ENCODE results near the gene CDK6.

CDK6 gene

DNA sequence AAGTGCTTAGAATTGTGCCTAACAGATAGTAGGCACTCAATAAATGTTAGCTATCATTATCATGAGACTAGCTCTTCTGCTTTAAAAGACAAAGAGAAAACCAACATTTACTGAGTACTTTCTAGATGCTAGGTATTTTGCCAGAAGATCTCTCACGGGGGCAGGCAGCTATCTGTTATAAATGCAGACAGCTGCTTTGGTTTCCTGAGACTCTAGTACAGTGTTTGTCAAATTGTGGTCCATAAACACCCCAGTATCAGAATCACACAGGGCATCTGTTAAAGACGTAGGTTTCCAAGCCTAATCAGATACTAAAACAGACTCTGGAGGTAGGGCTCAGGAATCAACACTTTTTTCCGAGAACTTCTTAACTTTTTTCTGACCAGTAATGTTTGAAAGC is 260.1 kb downstream of the CDK6 start:
- no peaks in the 10 kb centered on the region for H3K4me1 ChIP-seq (ENCODE audit: insufficient read depth, poor library complexity, severe bottlenecking)
- DNase-seq (ENCODE audit: low spot score), result no peak
- ATAC-seq (ENCODE audit: low read depth), result no peak
- H3K4me3 ChIP-seq (ENCODE audit: severe bottlenecking), result no peak overlapping the region
- no peaks in the 10 kb centered on the region for H3K27me3 ChIP-seq (ENCODE audit: insufficient read depth, poor library complexity, severe bottlenecking)
- no peak for TF ChIP-seq CTCF (IDR thresholded peaks at IDR 0.05; ENCODE audit: poor library complexity, severe bottlenecking)
- H3K27ac ChIP-seq (ENCODE audit: poor library complexity, severe bottlenecking), result no peak overlapping the region
- H3K36me3 ChIP-seq (ENCODE audit: low read depth), result peaks cover 98% of the 10 kb centered on the region
- no peaks in the 10 kb centered on the region for H3K9me3 ChIP-seq (ENCODE audit: severe bottlenecking)

- Histone ChIP-seq H3K9me3 (ENCODE audit: severe bottlenecking) (no peaks in the 10 kb centered on the region), H3K36me3 (ENCODE audit: low read depth) (peaks cover 97% of the 10 kb centered on the region), H3K27ac (ENCODE audit: poor library complexity, severe bottlenecking) (no peak overlapping the region), H3K27me3 (ENCODE audit: insufficient read depth, poor library complexity, severe bottlenecking) (no peaks in the 10 kb centered on the region), H3K4me1 (ENCODE audit: insufficient read depth, poor library complexity, severe bottlenecking) (no peaks in the 10 kb centered on the region), H3K4me3 (ENCODE audit: severe bottlenecking) (no peak overlapping the region)
- DNase-seq (ENCODE audit: low spot score), result no peak
- no peak for TF ChIP-seq CTCF (IDR thresholded peaks at IDR 0.05; ENCODE audit: poor library complexity, severe bottlenecking)
- ATAC-seq (ENCODE audit: low read depth), result no peak
Measured at GRCh38 chr7:92569137-92569536, 267.2 kb downstream of the CDK6 start.

GRCh38 chr7:92567460-92567859 is 268.9 kb downstream of the CDK6 start:
- DNase-seq (ENCODE audit: low spot score) (no peak), ATAC-seq (ENCODE audit: low read depth) (no peak; the same call in 2 of the 3 replicates)
- no peak for TF ChIP-seq CTCF (IDR thresholded peaks at IDR 0.05; ENCODE audit: poor library complexity, severe bottlenecking)
- Histone ChIP-seq H3K9me3 (ENCODE audit: severe bottlenecking) (no peaks in the 10 kb centered on the region), H3K27me3 (ENCODE audit: insufficient read depth, poor library complexity, severe bottlenecking) (no peaks in the 10 kb centered on the region), H3K4me3 (ENCODE audit: severe bottlenecking) (no peak overlapping the region), H3K36me3 (ENCODE audit: low read depth) (peaks cover 96% of the 10 kb centered on the region), H3K4me1 (ENCODE audit: insufficient read depth, poor library complexity, severe bottlenecking) (no peaks in the 10 kb centered on the region), H3K27ac (ENCODE audit: poor library complexity, severe bottlenecking) (no peak overlapping the region)

DNA sequence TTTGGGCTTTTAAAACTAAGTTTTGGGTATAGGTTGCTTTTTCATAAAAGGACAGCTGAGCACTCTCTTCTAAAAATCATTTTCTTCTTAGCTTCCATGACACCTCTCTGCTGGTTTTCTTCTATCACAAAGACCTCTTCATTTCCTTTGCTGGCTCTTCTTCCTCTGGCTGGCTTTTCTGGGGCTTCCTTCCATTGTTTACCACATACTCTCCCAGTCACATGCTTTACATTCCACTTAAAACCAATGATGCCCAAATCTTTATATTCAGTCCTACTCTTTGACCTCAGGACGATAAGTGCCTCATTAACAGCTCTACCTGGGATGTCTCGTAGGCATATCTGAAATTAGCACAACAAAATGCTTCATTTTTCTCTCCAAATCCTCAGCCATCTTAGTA is 273.0 kb downstream of the CDK6 start:
- Histone ChIP-seq H3K36me3 (ENCODE audit: low read depth) (peaks cover 67% of the 10 kb centered on the region), H3K9me3 (ENCODE audit: severe bottlenecking) (no peaks in the 10 kb centered on the region), H3K4me1 (ENCODE audit: insufficient read depth, poor library complexity, severe bottlenecking) (no peaks in the 10 kb centered on the region), H3K4me3 (ENCODE audit: severe bottlenecking) (no peak overlapping the region), H3K27me3 (ENCODE audit: insufficient read depth, poor library complexity, severe bottlenecking) (no peaks in the 10 kb centered on the region), H3K27ac (ENCODE audit: poor library complexity, severe bottlenecking) (no peak overlapping the region)
- no peak for TF ChIP-seq CTCF (IDR thresholded peaks at IDR 0.05; ENCODE audit: poor library complexity, severe bottlenecking)
- no peak for ATAC-seq (ENCODE audit: low read depth)
- DNase-seq (ENCODE audit: low spot score), result no peak

DNA sequence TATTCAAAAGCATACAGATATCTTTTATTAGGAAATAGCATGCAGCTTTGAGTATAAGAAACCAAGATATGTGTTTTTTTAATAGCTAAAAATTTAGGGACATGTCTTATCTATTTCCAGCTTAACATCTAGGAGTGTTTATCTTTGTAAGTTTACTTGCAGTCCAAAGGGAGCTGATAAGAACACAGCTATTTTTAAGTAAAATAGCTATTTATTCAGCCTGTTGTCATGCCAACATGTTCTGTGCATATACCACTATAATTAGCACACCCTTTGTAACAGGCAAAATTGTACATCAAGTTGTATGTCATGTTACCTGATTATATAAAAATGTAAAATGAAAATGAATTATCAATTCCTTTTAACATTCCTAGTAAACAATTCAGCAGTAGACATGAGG is 275.8 kb downstream of the CDK6 start:
- H3K9me3 ChIP-seq (ENCODE audit: severe bottlenecking), result no peaks in the 10 kb centered on the region
- no peak overlapping the region for H3K4me3 ChIP-seq (ENCODE audit: severe bottlenecking)
- H3K27ac ChIP-seq (ENCODE audit: poor library complexity, severe bottlenecking), result no peak overlapping the region
- no peak for TF ChIP-seq CTCF (IDR thresholded peaks at IDR 0.05; ENCODE audit: poor library complexity, severe bottlenecking)
- H3K27me3 ChIP-seq (ENCODE audit: insufficient read depth, poor library complexity, severe bottlenecking), result no peaks in the 10 kb centered on the region
- H3K36me3 ChIP-seq (ENCODE audit: low read depth), result peaks cover 40% of the 10 kb centered on the region
- DNase-seq (ENCODE audit: low spot score) (no peak), ATAC-seq (ENCODE audit: low read depth) (no peak)
- H3K4me1 ChIP-seq (ENCODE audit: insufficient read depth, poor library complexity, severe bottlenecking), result no peaks in the 10 kb centered on the region
